Tibial nerve (tissue), 3 donors: ENCODE data around the gene GSK3B.

ENCODE experiments used
- CTCF ChIP-seq, 5 experiments: fragments of 200-600 bp in 3 of 5; fragments of 450-650 bp in 2 of 5; sonication (generic) in 3 of 5; IDR thresholded peaks; one replicate each; pipeline ENCODE4 v1.5.1; 2016 to 2019; ENCODE audit warnings: antibody characterized with exemption in 5 of 5, mild to moderate bottlenecking in 3 of 5, moderate library complexity in 2 of 5
- POLR2A ChIP-seq, 2 donors: fragments of 450-650 bp; IDR thresholded peaks; one replicate each; pipeline ENCODE4 v1.6.1; 2017; ENCODE audit warnings: antibody characterized with exemption in 2 of 2, mild to moderate bottlenecking in 2 of 2, moderate library complexity in 2 of 2

- TF ChIP-seq CTCF (IDR thresholded peaks at IDR 0.05) (no peak), POLR2A (IDR thresholded peaks at IDR 0.05) (no peak)
These were observed 213.3 kb downstream of the GSK3B start for GRCh38 chr3:119880966-119881365.
